GM19452 (cell line): ENCODE results near the gene MRPS25.
"Not testable (repeated sequence)": the region's sequence is repeated elsewhere in the genome, so short reads cannot be mapped to it uniquely, and the experiment has no call there.

ENCODE experiments used
- ATAC-seq: cut with Tn5 transposase; IDR thresholded peaks from one replicate; pipeline ENCODE4 v1.9.1; 2021; ENCODE audit not compliant: unreplicated experiment

MRPS25 gene

GRCh38 chr3:15044326-15044725 lies 20.8 kb downstream of the MRPS25 start:
- no peak for ATAC-seq

GRCh38 chr3:15043408-15044171 lies 21.5 kb downstream of the MRPS25 start:
- no peak for ATAC-seq

GRCh38 chr3:15042936-15043335 lies 22.2 kb downstream of the MRPS25 start:
- no peak for ATAC-seq

- no peak for ATAC-seq
Observed at GRCh38 chr3:15041950-15042349, 23.2 kb downstream of the MRPS25 start.

- ATAC-seq = no peak
Observed at GRCh38 chr3:15040844-15041243, 24.3 kb downstream of the MRPS25 start.

- no peak for ATAC-seq
Observed at GRCh38 chr3:15038306-15038705, 26.8 kb downstream of the MRPS25 start.

- no peak for ATAC-seq
Observed at GRCh38 chr3:15033103-15033502, 32.0 kb downstream of the MRPS25 start.

- ATAC-seq = no peak
Observed at GRCh38 chr3:15032650-15033049, 32.5 kb downstream of the MRPS25 start.

GRCh38 chr3:15029625-15030024 lies 35.5 kb downstream of the MRPS25 start:
- ATAC-seq = no peak

GRCh38 chr3:15023719-15024118 lies 41.4 kb downstream of the MRPS25 start:
- ATAC-seq = no peak

GRCh38 chr3:15023249-15023648 lies 41.9 kb downstream of the MRPS25 start:
- ATAC-seq = no peak

GRCh38 chr3:15017191-15017590 lies 47.9 kb downstream of the MRPS25 start:
- ATAC-seq = no peak

- no peak for ATAC-seq
Observed at GRCh38 chr3:15015456-15015855, 49.7 kb downstream of the MRPS25 start.

- no peak for ATAC-seq
Observed at GRCh38 chr3:15014606-15015328, 50.3 kb downstream of the MRPS25 start.

- ATAC-seq = no peak
Observed at GRCh38 chr3:15011174-15011573, 53.9 kb downstream of the MRPS25 start.

- ATAC-seq = no peak
Observed at GRCh38 chr3:15010664-15011063, 54.5 kb downstream of the MRPS25 start.

- no peak for ATAC-seq
Observed at GRCh38 chr3:15009167-15009566, 55.9 kb downstream of the MRPS25 start.

GRCh38 chr3:15007681-15008141 lies 57.4 kb downstream of the MRPS25 start:
- ATAC-seq = no peak

- not testable (repeated sequence) for ATAC-seq
Observed at GRCh38 chr3:14999182-14999581, 65.9 kb downstream of the MRPS25 start.
